IPS-NIHi7 (cell line): ENCODE results near the gene TMEM176A.

Experiments
- DNase-seq: peaks from one replicate; pipeline ENCODE4 v3.0.0; 2012; ENCODE audit warnings: mixed read lengths; ENCODE audit errors: extremely low spot score

Gene TMEM176A

DNA sequence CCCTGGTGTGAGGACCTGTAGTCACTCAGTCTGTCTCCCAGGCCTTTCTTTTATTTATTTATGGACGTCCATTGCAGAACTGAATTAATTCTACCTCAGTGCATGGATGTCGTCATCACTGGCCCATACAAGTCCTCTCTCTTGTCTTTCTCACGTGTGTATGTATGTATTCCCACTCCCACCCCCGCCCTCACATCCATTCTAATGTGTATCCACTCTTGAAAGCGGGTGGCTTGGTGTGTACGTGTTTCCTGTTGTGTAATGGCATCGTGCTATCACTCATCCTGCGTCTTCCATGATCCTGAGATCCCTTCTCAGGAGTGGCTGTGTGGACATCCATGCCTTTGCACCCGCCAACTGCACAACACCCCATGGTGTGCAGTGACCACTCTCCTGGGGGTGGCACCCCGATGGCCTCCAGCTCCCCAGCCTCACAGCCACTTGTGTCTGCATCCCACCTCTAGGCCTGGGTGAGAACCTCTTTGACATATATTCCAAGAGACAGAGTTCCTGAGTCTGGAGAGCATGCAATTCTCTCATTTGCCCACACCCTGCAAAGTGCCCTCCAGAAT is 48.7 kb downstream of the TMEM176A start:
- no peak for DNase-seq

DNA sequence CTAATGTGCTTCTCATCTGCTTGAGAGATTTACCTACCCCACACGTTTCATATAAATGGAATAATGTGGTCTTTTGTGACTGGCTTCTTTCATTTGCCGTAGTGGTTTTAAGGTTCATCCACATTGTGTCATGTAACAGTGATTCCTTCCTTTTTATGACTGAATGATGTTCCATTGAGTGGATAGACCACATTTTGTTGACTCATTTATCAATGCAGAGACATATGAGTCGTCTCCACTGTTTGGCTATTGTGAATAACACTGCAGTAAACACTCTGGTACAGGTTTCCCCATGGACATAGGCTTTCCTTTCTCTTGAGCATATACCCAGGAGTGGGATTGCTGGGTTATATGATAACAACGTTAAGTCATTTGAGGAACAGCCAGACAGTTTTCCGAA is 49.7 kb downstream of the TMEM176A start:
- DNase-seq, result no peak

DNA sequence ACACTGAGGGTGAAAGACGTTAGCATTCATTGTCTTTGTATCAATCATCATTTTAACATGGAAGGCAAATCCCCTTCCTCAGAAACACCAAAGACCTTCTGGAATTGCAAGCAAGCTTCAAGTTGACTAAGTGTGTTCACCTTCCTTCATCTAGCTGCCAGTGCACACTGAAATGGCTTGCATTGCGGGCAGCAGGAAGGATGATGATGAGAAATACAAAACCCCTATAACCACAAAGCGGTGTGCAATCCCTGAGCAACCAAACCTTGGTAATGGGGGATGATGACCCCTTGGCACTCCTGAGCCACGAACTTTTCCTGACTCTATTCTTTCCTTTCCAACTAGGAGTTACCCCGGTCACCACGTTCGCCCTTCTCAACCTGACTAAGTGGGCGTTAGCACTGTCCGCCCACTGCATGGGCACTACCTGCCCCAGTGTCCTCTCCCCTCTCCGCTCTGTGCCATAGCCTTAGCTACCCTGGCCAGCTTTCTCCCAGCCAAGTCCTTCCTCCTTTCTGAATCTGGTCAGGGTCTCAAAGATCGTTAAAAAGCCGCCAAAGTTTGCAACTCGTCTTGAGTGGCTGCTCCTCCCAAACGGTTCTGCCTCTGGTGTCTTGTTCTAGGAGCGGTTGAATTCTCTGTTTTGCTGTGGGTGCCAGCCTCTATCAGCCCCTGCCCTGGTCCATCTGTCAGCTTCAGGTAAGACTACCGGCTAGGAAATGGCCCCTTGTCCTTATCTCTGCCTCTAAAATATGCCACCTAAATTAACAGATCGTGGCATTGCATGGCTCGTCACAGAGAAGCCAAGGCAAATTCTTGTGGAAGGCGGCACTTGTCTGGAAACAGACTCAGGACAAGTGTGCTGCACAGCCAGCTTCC is 51.2 kb downstream of the TMEM176A start:
- no peak for DNase-seq

DNA sequence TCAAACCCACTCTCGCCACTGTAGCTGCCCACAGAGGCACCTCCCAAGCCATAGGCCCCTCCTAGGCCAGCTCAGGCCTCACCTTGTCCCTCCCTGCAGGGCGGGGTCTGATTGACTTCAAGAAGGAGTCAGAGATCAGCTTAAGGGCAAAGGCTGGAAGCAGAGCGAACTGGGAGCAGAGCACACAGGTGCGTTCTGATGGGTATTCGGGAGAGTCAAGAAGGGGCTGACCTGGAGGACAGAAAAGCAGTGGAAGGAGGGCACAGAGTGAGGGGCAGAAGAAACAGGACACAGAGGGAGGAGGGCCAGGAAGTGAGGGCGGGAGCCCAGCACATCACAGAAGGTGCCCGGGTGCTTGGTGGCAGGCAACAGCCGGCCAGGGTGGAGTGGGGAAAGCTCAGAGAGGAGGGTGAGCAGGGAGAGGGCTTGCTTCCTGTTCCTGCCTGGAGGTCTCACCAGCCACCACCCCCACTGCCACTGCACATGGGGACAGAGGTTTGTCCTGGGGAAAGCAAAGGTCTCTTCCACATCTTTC is 51.9 kb downstream of the TMEM176A start, which contains the start of gene AOC1:
Gene AOC1 (plus strand): TSS at position 147 of the 535 bp plus-strand sequence. CDS start 3,954 bp downstream, outside the sequence.
- DNase-seq, result no peak

DNA sequence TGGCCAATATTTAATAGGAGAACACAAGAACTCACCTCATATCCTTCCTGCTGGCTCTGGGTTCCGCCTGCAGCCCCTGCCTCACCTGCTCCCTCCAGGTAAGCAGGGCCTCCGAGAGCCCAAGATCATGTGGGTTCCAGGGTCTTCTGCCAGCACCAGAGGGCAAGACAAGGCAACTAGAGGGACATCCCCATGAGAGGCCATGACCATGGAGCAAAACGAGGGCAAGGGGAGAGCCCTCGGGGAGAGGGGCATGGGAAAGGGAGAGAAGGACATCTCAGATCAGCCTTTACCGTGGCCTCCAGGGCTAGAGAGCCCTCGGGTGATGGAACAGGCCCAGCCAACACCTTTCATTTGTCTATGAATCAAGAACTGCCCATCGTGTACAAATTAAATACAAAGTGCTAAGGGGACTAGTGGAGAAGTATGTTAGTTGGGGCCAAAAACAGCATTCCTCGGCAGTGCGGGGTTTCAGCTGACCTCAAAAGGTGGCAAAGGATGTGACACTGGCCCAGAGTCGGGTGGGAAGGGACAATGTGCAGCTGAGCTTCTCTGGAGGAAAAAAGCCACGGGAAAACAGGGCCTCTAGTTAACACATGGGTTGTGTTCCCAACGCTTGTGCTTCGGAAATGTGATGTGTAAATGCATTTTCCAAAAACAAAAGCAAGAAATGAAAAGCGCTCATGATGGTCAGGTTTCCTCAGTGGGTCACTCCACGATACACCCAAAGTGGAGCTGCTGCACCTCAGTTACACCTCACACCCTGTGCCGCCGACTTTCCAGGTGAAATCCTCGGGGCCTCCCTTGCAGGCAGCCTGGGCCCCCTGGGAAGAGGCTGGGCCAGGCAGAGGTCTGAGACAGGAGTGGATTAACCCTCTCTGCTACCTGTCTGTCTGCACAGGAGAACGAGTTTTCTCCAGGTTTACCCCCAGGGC is 53.8 kb downstream of the TMEM176A start:
- no peak for DNase-seq
